Measurements from ENCODE around the gene RAD21L1.

RAD21L1 gene

GRCh38 chr20:1292620-1293019 lies 66.8 kb downstream of the RAD21L1 start:
- H3K4me3 ChIP-seq (IDR thresholded peaks at IDR 0.05; ENCODE audit: insufficient read depth, low read depth, low read length) = no peak overlapping the region
- no peak overlapping the region for H2AFZ ChIP-seq (ENCODE audit: low read depth)
- no peak overlapping the region for H3K9ac ChIP-seq
- H3K79me2 ChIP-seq (ENCODE audit: insufficient read depth, low read depth) = no peaks in the 10 kb centered on the region
- H4K20me1 ChIP-seq (ENCODE audit: insufficient read depth) = no peaks in the 10 kb centered on the region
- H3K27ac ChIP-seq = no peak overlapping the region
- peaks cover 2% of the 10 kb centered on the region for H3K4me1 ChIP-seq (ENCODE audit: low read depth, poor library complexity, severe bottlenecking)
- no peaks in the 10 kb centered on the region for H3K36me3 ChIP-seq (ENCODE audit: insufficient read depth)
- no peaks in the 10 kb centered on the region for H3K27me3 ChIP-seq (ENCODE audit: insufficient read depth, low read depth)
- TF ChIP-seq CTCF (conservative IDR thresholded peaks at IDR 0.05; ENCODE audit: low read depth, low read length) = no peak
- no peak overlapping the region for H3K4me2 ChIP-seq

- H3K9ac ChIP-seq = no peak overlapping the region
- no peak overlapping the region for H2AFZ ChIP-seq (ENCODE audit: low read depth)
Observed at GRCh38 chr20:1293641-1294379, 68.0 kb downstream of the RAD21L1 start.

GRCh38 chr20:1294497-1294896 lies 68.7 kb downstream of the RAD21L1 start:
- H3K27me3 ChIP-seq (ENCODE audit: insufficient read depth, low read depth) = no peaks in the 10 kb centered on the region
- H3K79me2 ChIP-seq (ENCODE audit: insufficient read depth, low read depth) = no peaks in the 10 kb centered on the region
- no peaks in the 10 kb centered on the region for H3K36me3 ChIP-seq (ENCODE audit: insufficient read depth)
- H3K27ac ChIP-seq = no peak overlapping the region
- H3K4me3 ChIP-seq (IDR thresholded peaks at IDR 0.05; ENCODE audit: insufficient read depth, low read depth, low read length) = no peak overlapping the region
- no peak overlapping the region for H2AFZ ChIP-seq (ENCODE audit: low read depth)
- H3K9ac ChIP-seq = no peak overlapping the region
- no peaks in the 10 kb centered on the region for H4K20me1 ChIP-seq (ENCODE audit: insufficient read depth)
- no peaks in the 10 kb centered on the region for H3K4me1 ChIP-seq (ENCODE audit: low read depth, poor library complexity, severe bottlenecking)
- no peak for TF ChIP-seq CTCF (conservative IDR thresholded peaks at IDR 0.05; ENCODE audit: low read depth, low read length)
- H3K4me2 ChIP-seq = no peak overlapping the region

More at GRCh38 chr20:1293641-1294379, 68.0 kb downstream of the RAD21L1 start:
- Histone ChIP-seq H4K20me1 (ENCODE audit: insufficient read depth) (no peaks in the 10 kb centered on the region), H3K79me2 (ENCODE audit: insufficient read depth, low read depth) (no peaks in the 10 kb centered on the region), H3K27ac (no peak overlapping the region), H3K27me3 (ENCODE audit: insufficient read depth, low read depth) (no peaks in the 10 kb centered on the region), H3K36me3 (ENCODE audit: insufficient read depth) (no peaks in the 10 kb centered on the region), H3K4me3 (IDR thresholded peaks at IDR 0.05; ENCODE audit: insufficient read depth, low read depth, low read length) (no peak overlapping the region), H3K4me2 (no peak overlapping the region), H3K4me1 (ENCODE audit: low read depth, poor library complexity, severe bottlenecking) (no peaks in the 10 kb centered on the region)
- TF ChIP-seq CTCF (conservative IDR thresholded peaks at IDR 0.05; ENCODE audit: low read depth, low read length) = no peak

- Histone ChIP-seq H3K9ac (no peak overlapping the region), H3K4me3 (IDR thresholded peaks at IDR 0.05; ENCODE audit: insufficient read depth, low read depth, low read length) (no peak overlapping the region), H3K27me3 (ENCODE audit: insufficient read depth, low read depth) (no peaks in the 10 kb centered on the region), H3K79me2 (ENCODE audit: insufficient read depth, low read depth) (no peaks in the 10 kb centered on the region), H3K4me2 (no peak overlapping the region), H4K20me1 (ENCODE audit: insufficient read depth) (no peaks in the 10 kb centered on the region), H3K27ac (no peak overlapping the region), H3K36me3 (ENCODE audit: insufficient read depth) (no peaks in the 10 kb centered on the region), H3K4me1 (ENCODE audit: low read depth, poor library complexity, severe bottlenecking) (no peaks in the 10 kb centered on the region), H2AFZ (ENCODE audit: low read depth) (no peak overlapping the region)
- TF ChIP-seq CTCF (conservative IDR thresholded peaks at IDR 0.05; ENCODE audit: low read depth, low read length) = no peak
Observed at GRCh38 chr20:1295276-1295930, 69.6 kb downstream of the RAD21L1 start.
